Motor neuron (in vitro differentiated cells): ENCODE data around the gene SHF. TPM values are rescaled to one million over a fixed set of nuclear protein-coding genes. Genes with fewer than 3 reads are reported as not detected.

Source experiments
- ATAC-seq, 8 experiments: fragments of 200-7000 bp; cut with Tn5 transposase; replicated peaks in 6 of 8; 2 replicates each; pipeline ENCODE4 v1.8.0; 2021; ENCODE audit warnings: mild to moderate bottlenecking in 8 of 8, moderate library complexity in 8 of 8
- H3K27ac ChIP-seq, 2 donors: fragments of 250-450 bp; sonication (Bioruptor Pico); 2 replicates each; pipeline ENCODE4 v1.9.0; 2021; ENCODE audit warnings: antibody characterized with exemption in 2 of 2, mild to moderate bottlenecking in 2 of 2, moderate library complexity in 1 of 2
- H3K4me1 ChIP-seq, 2 donors: fragments of 250-450 bp; sonication (Bioruptor Pico); replicated peaks in 1 of 2; 2 replicates each; pipeline ENCODE4 v1.6.1; 2021; ENCODE audit warnings: antibody characterized with exemption in 2 of 2, mild to moderate bottlenecking in 2 of 2, moderate library complexity in 1 of 2
- H3K4me3 ChIP-seq, 5 donors: fragments of 250-450 bp; sonication (Bioruptor Pico); 2 replicates each; pipeline ENCODE4 v1.9.0; 2021; ENCODE audit warnings: antibody characterized with exemption in 5 of 5, mild to moderate bottlenecking in 5 of 5, moderate library complexity in 4 of 5
- WGBS, 10 experiments: fragments of 450-650 bp; shearing (Covaris generic); methylation state at CpG; one replicate each; pipeline ENCODE4 v1.0.0; 2022; 5-methylcytosine and 5-hydroxymethylcytosine counted together
- in situ Hi-C, 9 experiments: fragments of 400-800 bp; cut with MboI; loops; one replicate each; pipeline ENCODE4 v1.15.0; 2021; ENCODE audit warnings: low sequenced_read_pairs in 9 of 9, low pct_unique_long_range_greater_than_20kb in 2 of 9; ENCODE audit not compliant: unreplicated experiment in 9 of 9
- total RNA-seq, 8 experiments: library from RNA; unstranded; fragments of 300-600 nt; gene quantifications; 2 replicates each; pipeline versions ENCODE4 v1.2.3 to v1.2.4, GENCODE V29; 2022

SHF gene
- total RNA-seq, 8 experiments from 2014 or later, result 1.0 to 38.7 (median 25.3) TPM

DNA sequence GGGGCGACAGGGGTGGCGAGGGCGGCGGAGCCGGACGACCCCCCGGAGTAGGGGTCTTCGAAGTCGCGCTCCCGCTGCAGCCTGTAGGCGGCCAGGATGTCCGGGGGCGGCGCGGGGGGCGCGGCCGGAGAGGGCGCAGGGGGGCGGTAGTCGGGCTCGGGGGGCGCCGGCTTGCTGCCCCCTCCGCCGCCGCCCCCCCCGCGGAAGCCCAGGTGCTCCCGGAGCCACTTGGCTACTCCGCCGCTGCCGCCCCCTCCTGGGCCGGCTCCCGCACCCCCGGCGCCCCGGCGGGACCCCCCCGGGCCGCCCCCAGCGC, 230 bp downstream of the SHF start:
- peaks cover 22 to 25% of the 10 kb centered on the region in 2 donors for H3K4me1 ChIP-seq
- in situ Hi-C loops, result loop anchor here in 1 of 9 experiments (25.0 kb wide), 1 partner anchor 200 kb away; the partner anchor contains the start of gene GATM
- peak overlapping the region; percentile 50 to 86 (median 83) for H3K4me3 ChIP-seq
- WGBS, 10 experiments, result no CpG with 5 or more reads among the region's 43 CpGs
- peak in 6 of 8 experiments; percentile 18 to 38 (median 32) for ATAC-seq
- peak overlapping the region; percentile 57 to 80 for H3K27ac ChIP-seq

DNA sequence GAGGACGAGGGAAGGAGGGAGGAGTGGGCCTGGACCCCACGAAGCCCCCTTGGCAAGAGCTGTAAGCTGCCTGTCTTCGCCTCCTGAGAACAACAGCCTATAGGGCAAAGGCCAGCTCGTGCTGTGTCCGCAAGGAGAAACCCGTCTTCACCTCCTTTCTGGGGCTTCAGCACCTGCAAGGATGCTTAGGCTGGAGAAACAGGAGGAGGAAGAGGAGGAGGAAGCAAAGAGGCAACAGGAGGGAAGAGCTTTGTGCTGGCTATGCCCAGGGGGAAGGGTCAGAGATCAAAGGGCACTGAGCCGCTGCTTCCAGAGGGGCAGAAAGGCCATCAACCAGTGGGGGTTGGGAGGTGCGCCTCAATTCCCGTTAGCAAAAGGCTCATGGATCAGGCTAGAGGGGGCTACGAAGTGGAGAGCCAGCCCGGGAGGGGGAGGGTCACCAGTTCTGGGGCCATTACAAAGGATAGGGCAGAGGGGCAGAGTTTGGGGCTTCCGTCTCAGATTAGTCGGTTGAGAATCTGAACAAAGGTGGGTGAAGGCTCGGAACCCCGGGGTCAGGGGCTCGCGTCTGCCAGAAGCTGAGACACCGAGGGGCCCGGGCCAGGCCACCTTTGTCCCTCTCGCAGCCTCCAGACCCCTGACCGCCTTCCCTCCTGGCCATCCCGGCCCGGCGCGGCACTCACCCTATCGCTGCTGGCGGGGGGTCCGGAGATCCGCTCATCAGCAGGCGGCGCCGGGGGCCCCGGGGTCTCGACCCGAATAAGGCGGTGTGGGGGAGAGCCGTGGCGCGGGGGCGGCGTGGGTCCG, 792 bp downstream of the SHF start:
- in situ Hi-C loops, result loop anchor here in 1 of 9 experiments (25.0 kb wide), 1 partner anchor 200 kb away; the partner anchor contains the start of gene GATM
- Histone ChIP-seq H3K4me1 (peaks cover 23 to 27% of the 10 kb centered on the region in 2 donors), H3K4me3 (peak overlapping the region; percentile 50 to 86 (median 83)), H3K27ac (peak overlapping the region; percentile 57 to 80)
- 0 to 48% (median 11%) methylated on average over 1 to 6 of the region's 42 CpGs; no CpG with 5 or more reads in 3 of the 10 experiments for WGBS, 10 experiments
- peak in 6 of 8 experiments; percentile 11 to 26 (median 20) for ATAC-seq

DNA sequence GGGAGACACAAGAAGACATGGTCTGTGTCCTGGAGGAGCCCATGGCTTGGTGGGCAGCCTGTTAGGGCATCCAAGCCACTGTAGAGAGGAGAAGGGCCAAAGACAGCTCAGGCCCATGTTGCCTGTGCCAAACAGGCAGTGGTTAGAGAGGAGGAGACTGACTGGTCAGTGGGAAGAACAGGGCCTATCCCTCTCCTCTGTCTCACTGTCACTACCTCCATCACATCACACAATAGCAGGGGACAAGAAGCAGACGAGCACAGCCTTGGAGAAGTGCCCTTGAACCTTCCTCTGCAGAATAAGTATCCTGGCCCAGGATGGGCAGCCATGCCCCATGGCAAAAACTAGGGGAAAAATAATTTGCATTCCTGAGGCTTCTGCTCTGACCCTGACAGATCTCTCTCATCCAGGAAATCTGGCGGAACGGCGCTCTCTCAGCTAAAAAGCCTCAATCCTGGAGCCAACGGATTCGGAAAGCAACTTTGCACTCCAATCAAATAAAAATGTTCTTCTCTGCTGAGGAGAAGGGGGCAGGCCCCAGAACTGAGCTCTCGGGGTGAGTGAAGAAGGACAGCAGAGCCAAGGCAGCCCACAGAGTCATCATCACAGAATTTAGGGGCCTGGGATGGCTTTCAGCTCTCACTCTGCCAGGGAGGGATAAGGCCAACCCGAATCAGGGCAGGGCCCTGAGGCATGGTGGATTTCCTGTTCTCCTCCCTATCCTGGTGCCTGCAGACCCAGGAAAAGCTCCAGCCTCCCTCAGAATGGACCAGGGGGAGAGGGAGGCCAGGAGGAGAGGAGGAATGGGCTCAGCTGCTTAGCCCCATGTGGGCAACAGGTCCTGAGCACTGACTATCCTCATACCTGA, 1.6 kb downstream of the SHF start:
- ATAC-seq, result peak in 4 of 8 experiments; percentile 1 to 9 (median 2)
- in situ Hi-C loops, result loop anchor here in 1 of 9 experiments (25.0 kb wide), 1 partner anchor 201 kb away; the partner anchor contains the start of gene GATM
- H3K27ac ChIP-seq, result no peak overlapping the region
- H3K4me1 ChIP-seq, result peaks cover 28 to 31% of the 10 kb centered on the region in 2 donors
- peak overlapping the region; percentile 50 to 86 (median 83) for H3K4me3 ChIP-seq
- 13 to 63% (median 40%) methylated on average over 1 to 7 of the region's 8 CpGs; no CpG with 5 or more reads in 5 of the 10 experiments for WGBS, 10 experiments

DNA sequence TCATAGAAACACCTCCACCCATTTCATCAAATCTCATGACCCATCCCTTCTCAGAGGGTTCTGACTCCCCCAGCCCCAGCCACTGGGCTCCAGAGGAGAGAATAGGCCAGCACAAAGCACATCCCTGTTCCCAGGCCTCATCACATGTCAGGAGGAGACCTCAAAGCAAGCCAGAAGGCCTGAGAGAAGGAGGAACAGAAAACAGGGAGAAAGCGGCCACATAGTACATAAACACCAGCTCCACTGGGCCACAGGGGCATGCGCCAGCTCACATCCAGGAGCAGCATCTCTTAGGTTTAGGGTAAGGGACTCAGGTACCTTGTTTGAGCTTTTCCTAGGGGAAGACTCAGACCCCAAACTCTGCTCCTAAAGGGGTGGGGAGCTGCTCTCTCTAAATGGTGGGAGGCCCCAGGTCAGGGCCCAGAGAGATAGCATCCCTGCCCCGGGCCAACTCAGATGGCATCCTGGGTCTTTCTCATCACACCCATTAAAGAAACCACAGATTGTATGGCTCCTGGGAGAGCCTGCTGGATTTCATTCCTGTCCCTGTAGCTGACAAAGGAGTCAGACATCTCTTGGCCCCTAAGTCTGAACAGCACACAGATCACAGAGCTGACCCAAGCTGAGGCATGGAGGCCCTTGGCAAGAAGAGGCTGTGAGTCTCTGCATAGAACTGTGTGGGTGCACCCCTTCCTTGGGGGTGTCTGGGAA, 2.5 kb downstream of the SHF start:
- in situ Hi-C loops, result loop anchor here in 1 of 9 experiments (25.0 kb wide), 1 partner anchor 202 kb away; the partner anchor contains the start of gene GATM
- Histone ChIP-seq H3K4me3 (peak overlapping the region in 2 of 5 donors; percentile 55 to 84), H3K4me1 (peaks cover 28 to 31% of the 10 kb centered on the region in 2 donors), H3K27ac (no peak overlapping the region)
- ATAC-seq, result no peak
- WGBS, 10 experiments, result 100% methylated on average over 1 to 2 of the region's 3 CpGs; no CpG with 5 or more reads in 6 of the 10 experiments

DNA sequence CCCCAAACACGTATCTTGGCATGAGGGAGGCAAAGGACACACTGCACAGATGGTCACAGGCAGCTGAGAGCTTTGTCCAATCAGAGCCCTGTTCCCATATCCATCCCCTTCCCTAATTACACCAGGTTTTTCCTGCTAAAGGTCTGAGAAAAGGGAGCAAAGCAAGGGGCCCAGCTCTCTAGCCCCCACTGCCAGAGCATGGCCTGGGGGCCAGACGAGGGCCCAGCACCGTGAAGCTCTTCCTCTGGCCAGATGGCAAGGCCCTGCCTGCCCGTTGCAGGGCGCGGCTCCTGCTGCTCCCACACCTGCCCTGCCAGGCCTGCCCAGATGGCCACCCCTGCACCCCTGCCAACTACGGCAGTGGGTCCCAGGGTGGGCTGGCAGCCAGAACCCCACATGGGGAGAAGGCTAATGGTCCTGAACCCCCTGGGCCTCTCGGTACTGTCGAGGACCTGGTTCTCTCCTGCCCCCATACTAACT, 3.2 kb downstream of the SHF start:
- in situ Hi-C loops, result loop anchor here in 1 of 9 experiments (25.0 kb wide), 1 partner anchor 203 kb away; the partner anchor contains the start of gene GATM
- H3K4me3 ChIP-seq, result peak overlapping the region in 1 of 5 donors; percentile 84
- ATAC-seq, result no peak
- 0 to 100% (median 71%) methylated on average over 1 to 3 of the region's 9 CpGs; no CpG with 5 or more reads in 5 of the 10 experiments for WGBS, 10 experiments
- H3K4me1 ChIP-seq, result peaks cover 28 to 31% of the 10 kb centered on the region in 2 donors
- no peak overlapping the region for H3K27ac ChIP-seq

DNA sequence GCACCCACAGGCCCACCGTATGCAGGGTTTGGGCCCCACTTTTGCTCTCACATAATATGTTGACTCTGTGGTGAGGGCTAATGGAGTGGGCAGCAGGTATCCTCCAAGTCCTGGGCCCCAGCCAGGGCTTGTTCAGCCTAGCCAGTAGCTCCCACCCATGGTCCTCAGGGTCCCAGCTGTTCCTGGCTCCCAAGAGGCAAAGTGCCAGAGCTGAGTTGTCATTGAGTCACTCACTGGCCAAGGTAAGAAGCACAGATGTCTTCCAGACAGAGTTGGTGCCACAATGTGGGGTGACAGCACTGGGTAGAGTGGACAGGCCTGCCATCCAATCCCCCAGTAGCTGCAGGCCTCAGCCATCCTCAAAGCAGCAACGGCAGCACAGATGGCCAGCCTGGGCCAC, 4.3 kb downstream of the SHF start:
- Histone ChIP-seq H3K4me3 (no peak overlapping the region), H3K4me1 (peaks cover 28 to 31% of the 10 kb centered on the region in 2 donors), H3K27ac (no peak overlapping the region)
- WGBS, 10 experiments, result 67 to 100% (median 100%) methylated on average over 1 to 2 of the region's 2 CpGs; no CpG with 5 or more reads in 7 of the 10 experiments
- ATAC-seq, result no peak
- in situ Hi-C loops, result loop anchor here in 1 of 9 experiments (25.0 kb wide), 1 partner anchor 204 kb away; the partner anchor contains the start of gene GATM

GRCh38 chr15:45182996-45183395, 4.8 kb downstream of the SHF start:
- no peak for ATAC-seq
- Histone ChIP-seq H3K4me3 (no peak overlapping the region), H3K4me1 (peaks cover 28 to 31% of the 10 kb centered on the region in 2 donors), H3K27ac (no peak overlapping the region)
- in situ Hi-C loops, result loop anchor here in 1 of 9 experiments (25.0 kb wide), 1 partner anchor 204 kb away; the partner anchor contains the start of gene GATM
- 0 to 60% (median 40%) methylated on average over 1 of the region's 1 CpG; no CpG with 5 or more reads in 7 of the 10 experiments for WGBS, 10 experiments

DNA sequence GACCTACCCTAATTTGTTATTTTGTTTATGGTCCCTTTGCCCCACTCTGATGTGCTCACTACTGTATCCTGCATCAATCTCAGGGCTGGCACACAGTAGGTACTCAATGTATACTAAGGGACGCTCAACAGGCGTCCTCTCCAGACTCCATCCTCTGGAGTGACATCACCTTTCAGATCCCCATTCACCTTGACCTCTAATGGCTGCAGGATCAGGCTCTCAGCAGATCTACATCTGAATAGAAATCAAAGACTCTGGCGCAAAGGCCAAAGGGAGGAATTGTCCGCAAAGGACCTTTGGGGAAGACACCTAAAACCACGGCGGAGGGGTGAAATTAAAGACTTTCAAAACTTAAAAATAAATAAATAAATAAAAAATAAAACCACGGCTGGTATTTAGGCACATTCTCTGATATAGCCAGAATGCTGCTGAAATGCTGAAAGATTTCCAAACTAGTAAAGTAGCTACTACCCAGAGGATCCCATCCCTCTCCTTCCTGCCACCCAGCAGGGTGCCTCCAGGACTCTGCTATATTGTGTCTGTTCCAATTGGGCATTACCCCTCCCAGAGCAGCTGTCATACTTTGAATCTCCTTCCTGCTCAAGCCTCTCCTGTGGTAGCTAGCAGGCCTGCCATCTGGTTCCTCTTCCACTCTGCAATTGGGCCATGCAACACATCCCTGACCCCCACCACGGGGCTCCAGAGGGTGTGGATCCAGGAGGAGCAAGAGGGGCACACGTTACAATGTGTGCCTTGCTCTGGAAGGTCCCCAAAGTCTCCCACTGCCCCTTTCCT, 6.1 kb downstream of the SHF start:
- peak in 3 of 8 experiments; percentile 10 to 19 (median 17) for ATAC-seq
- no peak overlapping the region for H3K27ac ChIP-seq
- H3K4me3 ChIP-seq, result no peak overlapping the region
- H3K4me1 ChIP-seq, result peaks cover 27 to 31% of the 10 kb centered on the region in 2 donors
- in situ Hi-C loops, result loop anchor here in 1 of 9 experiments (25.0 kb wide), 1 partner anchor 206 kb away; the partner anchor contains the start of gene GATM
- WGBS, 10 experiments, result 17 to 100% (median 82%) methylated on average over 1 to 8 of the region's 9 CpGs

GRCh38 chr15:45180648-45181436, 6.9 kb downstream of the SHF start:
- Histone ChIP-seq H3K4me1 (peaks cover 20 to 27% of the 10 kb centered on the region in 2 donors), H3K4me3 (no peak overlapping the region), H3K27ac (no peak overlapping the region)
- WGBS, 10 experiments, result 100% methylated on average over 1 of the region's 8 CpGs; no CpG with 5 or more reads in 9 of the 10 experiments
- in situ Hi-C loops, result loop anchor here in 1 of 9 experiments (25.0 kb wide), 1 partner anchor 206 kb away; the partner anchor contains the start of gene GATM
- ATAC-seq, result no peak

DNA sequence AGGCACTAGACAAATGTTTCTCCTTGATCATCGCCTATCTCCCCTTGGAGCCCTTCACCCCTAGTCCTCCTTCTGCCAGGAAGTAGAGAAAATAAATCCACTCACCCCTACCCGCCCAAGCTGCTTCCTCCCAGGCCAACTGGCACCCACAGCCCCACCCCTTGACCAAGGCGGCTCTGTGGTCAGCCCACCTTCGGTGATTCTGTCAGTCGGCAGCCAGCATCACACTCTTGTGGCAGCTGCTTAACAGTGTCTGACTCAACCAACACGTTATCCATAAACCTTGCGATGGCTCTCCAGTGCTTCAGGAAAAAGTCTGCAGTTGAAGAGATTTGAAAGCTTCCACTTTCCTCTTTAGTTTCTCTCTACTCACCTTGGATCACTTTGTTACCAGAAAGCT, 7.6 kb downstream of the SHF start:
- ATAC-seq, result no peak
- H3K27ac ChIP-seq, result no peak overlapping the region
- in situ Hi-C loops, result loop anchor here in 1 of 9 experiments (25.0 kb wide), 1 partner anchor 207 kb away; the partner anchor contains the start of gene GATM
- H3K4me1 ChIP-seq, result peaks cover 17 to 23% of the 10 kb centered on the region in 2 donors
- 51 to 100% (median 100%) methylated on average over 1 to 3 of the region's 7 CpGs; no CpG with 5 or more reads in 5 of the 10 experiments for WGBS, 10 experiments
- no peak overlapping the region for H3K4me3 ChIP-seq
